ENCODE data around the gene IQGAP2. TPM values are rescaled to one million over a fixed set of nuclear protein-coding genes. Genes with fewer than 3 reads are reported as not detected.

Gene IQGAP2
- total and polyA plus RNA-seq, 2 donors (not counting 1 experiment from before 2014, with no cell fraction given) = 8.1 to 15.0 TPM

GRCh38 chr5:76477571-76477970, 74.5 kb downstream of the IQGAP2 start:
- Histone ChIP-seq H3K9ac (ENCODE audit: low read length) (no peak overlapping the region), H3K79me2 (ENCODE audit: control insufficient read depth, insufficient read depth, low read length) (peaks cover 7% of the 10 kb centered on the region), H2AFZ (ENCODE audit: insufficient read depth, low read depth, low read length, poor library complexity, severe bottlenecking) (no peak overlapping the region), H3K9me3 (ENCODE audit: control extremely low read depth in 1 of 3, control insufficient read depth in 2 of 3, insufficient read depth in 1 of 3, low read length in 2 of 3) (no peaks in the 10 kb centered on the region), H3K27ac (ENCODE audit: low read length in 2 of 2) (no peak overlapping the region), H4K20me1 (ENCODE audit: control insufficient read depth, insufficient read depth, low read length, poor library complexity, severe bottlenecking) (no peaks in the 10 kb centered on the region), H3K4me2 (replicated peaks; ENCODE audit: low read depth, low read length, poor library complexity, severe bottlenecking) (no peak overlapping the region), H3K27me3 (replicated peaks in 1 of 4; ENCODE audit: control extremely low read depth in 1 of 4, control insufficient read depth in 3 of 4, insufficient read depth in 4 of 4, low read length in 3 of 4) (no peaks in the 10 kb centered on the region), H3K36me3 (replicated peaks in 1 of 2; ENCODE audit: control extremely low read depth in 1 of 2, control insufficient read depth in 1 of 2, extremely low read depth in 1 of 2, insufficient read depth in 2 of 2, low read length in 1 of 2) (no peaks in the 10 kb centered on the region), H3K4me3 (ENCODE audit: control extremely low read depth in 1 of 5, extremely low read depth in 1 of 5, insufficient read depth in 1 of 5, low read depth in 2 of 5, low read length in 4 of 5) (no peak overlapping the region), H3K4me1 (ENCODE audit: control insufficient read depth in 2 of 2, insufficient read depth in 2 of 2, low read length in 2 of 2) (peaks cover 5 to 8% of the 10 kb centered on the region in 2 donors)
- Mint-ChIP-seq H3K27me3 (no peaks in the 10 kb centered on the region), H3K4me1 (peaks cover 14% of the 10 kb centered on the region), H3K4me3 (no peak overlapping the region), H3K9me3 (ENCODE audit: insufficient read depth) (no peaks in the 10 kb centered on the region), H3K27ac (no peak overlapping the region)
- intact Hi-C loops (cut with micrococcal nuclease) = no loop called here
- TF ChIP-seq EZH2 (IDR thresholded peaks at IDR 0.05; ENCODE audit: borderline replicate concordance, insufficient read depth, low read depth, low read length, poor library complexity, severe bottlenecking) = no peak
- TF ChIP-seq, protein P1, sequence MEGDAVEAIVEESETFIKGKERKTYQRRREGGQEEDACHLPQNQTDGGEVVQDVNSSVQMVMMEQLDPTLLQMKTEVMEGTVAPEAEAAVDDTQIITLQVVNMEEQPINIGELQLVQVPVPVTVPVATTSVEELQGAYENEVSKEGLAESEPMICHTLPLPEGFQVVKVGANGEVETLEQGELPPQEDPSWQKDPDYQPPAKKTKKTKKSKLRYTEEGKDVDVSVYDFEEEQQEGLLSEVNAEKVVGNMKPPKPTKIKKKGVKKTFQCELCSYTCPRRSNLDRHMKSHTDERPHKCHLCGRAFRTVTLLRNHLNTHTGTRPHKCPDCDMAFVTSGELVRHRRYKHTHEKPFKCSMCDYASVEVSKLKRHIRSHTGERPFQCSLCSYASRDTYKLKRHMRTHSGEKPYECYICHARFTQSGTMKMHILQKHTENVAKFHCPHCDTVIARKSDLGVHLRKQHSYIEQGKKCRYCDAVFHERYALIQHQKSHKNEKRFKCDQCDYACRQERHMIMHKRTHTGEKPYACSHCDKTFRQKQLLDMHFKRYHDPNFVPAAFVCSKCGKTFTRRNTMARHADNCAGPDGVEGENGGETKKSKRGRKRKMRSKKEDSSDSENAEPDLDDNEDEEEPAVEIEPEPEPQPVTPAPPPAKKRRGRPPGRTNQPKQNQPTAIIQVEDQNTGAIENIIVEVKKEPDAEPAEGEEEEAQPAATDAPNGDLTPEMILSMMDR (IDR thresholded peaks at IDR 0.05) = no peak
- POLR2A ChIA-PET = no interaction called here
- CTCF ChIA-PET = no interaction called here
- ATAC-seq (ENCODE audit: low read depth) = no peak
- no peak for DNase-seq

- POLR2A ChIA-PET = no interaction called here
- H3K27ac ChIP-seq (ENCODE audit: low read length in 2 of 2) = no peak overlapping the region
- no CpG with 5 or more reads among the region's 4 CpGs for WGBS (ENCODE audit: insufficient coverage)
These were observed 76.2 kb downstream of the IQGAP2 start for GRCh38 chr5:76479281-76479680.

More at GRCh38 chr5:76479281-76479680, 76.2 kb downstream of the IQGAP2 start:
- H3K4me1 ChIP-seq (ENCODE audit: control insufficient read depth in 2 of 2, insufficient read depth in 2 of 2, low read length in 2 of 2) = no peaks in the 10 kb centered on the region
- DNase-seq (no peak), ATAC-seq (ENCODE audit: low read depth) (no peak)
- Mint-ChIP-seq H3K4me1 (peaks cover 7% of the 10 kb centered on the region), H3K27me3 (no peaks in the 10 kb centered on the region), H3K27ac (no peak overlapping the region), H3K9me3 (ENCODE audit: insufficient read depth) (no peaks in the 10 kb centered on the region), H3K4me3 (no peak overlapping the region)
- no peaks in the 10 kb centered on the region for H3K36me3 ChIP-seq (replicated peaks in 1 of 2; ENCODE audit: control extremely low read depth in 1 of 2, control insufficient read depth in 1 of 2, extremely low read depth in 1 of 2, insufficient read depth in 2 of 2, low read length in 1 of 2)
- H3K4me2 ChIP-seq (replicated peaks; ENCODE audit: low read depth, low read length, poor library complexity, severe bottlenecking) = no peak overlapping the region
- no peaks in the 10 kb centered on the region for H3K9me3 ChIP-seq (ENCODE audit: control extremely low read depth in 1 of 3, control insufficient read depth in 2 of 3, insufficient read depth in 1 of 3, low read length in 2 of 3)
- H3K27me3 ChIP-seq (replicated peaks in 1 of 4; ENCODE audit: control extremely low read depth in 1 of 4, control insufficient read depth in 3 of 4, insufficient read depth in 4 of 4, low read length in 3 of 4) = no peaks in the 10 kb centered on the region
- intact Hi-C loops (cut with micrococcal nuclease) = no loop called here
- no peak for TF ChIP-seq EZH2 (IDR thresholded peaks at IDR 0.05; ENCODE audit: borderline replicate concordance, insufficient read depth, low read depth, low read length, poor library complexity, severe bottlenecking)
- TF ChIP-seq, protein P1 (IDR thresholded peaks at IDR 0.05) = no peak
- no peak overlapping the region for H3K4me3 ChIP-seq (ENCODE audit: control extremely low read depth in 1 of 5, extremely low read depth in 1 of 5, insufficient read depth in 1 of 5, low read depth in 2 of 5, low read length in 4 of 5)
- no peak overlapping the region for H2AFZ ChIP-seq (ENCODE audit: insufficient read depth, low read depth, low read length, poor library complexity, severe bottlenecking)
- no peaks in the 10 kb centered on the region for H4K20me1 ChIP-seq (ENCODE audit: control insufficient read depth, insufficient read depth, low read length, poor library complexity, severe bottlenecking)
- H3K9ac ChIP-seq (ENCODE audit: low read length) = no peak overlapping the region
- CTCF ChIA-PET = no interaction called here
- H3K79me2 ChIP-seq (ENCODE audit: control insufficient read depth, insufficient read depth, low read length) = peaks cover 7% of the 10 kb centered on the region
